Smooth muscle cell of bladder (primary cell): ENCODE data around the gene TAF7. TPM values are rescaled to one million over a fixed set of nuclear protein-coding genes. Genes with fewer than 3 reads are reported as not detected.

Source experiments
- total RNA-seq: library from RNA; depleted of rRNA; stranded (reverse); fragments of >200 nt; gene quantifications from 2 replicates; pipeline ENCODE4 v1.2.3, GENCODE V29; 2014

The TAF7 gene, protein sequence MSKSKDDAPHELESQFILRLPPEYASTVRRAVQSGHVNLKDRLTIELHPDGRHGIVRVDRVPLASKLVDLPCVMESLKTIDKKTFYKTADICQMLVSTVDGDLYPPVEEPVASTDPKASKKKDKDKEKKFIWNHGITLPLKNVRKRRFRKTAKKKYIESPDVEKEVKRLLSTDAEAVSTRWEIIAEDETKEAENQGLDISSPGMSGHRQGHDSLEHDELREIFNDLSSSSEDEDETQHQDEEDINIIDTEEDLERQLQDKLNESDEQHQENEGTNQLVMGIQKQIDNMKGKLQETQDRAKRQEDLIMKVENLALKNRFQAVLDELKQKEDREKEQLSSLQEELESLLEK
- total RNA-seq = 75.2 and 97.5 TPM in 2 replicates

DNA sequence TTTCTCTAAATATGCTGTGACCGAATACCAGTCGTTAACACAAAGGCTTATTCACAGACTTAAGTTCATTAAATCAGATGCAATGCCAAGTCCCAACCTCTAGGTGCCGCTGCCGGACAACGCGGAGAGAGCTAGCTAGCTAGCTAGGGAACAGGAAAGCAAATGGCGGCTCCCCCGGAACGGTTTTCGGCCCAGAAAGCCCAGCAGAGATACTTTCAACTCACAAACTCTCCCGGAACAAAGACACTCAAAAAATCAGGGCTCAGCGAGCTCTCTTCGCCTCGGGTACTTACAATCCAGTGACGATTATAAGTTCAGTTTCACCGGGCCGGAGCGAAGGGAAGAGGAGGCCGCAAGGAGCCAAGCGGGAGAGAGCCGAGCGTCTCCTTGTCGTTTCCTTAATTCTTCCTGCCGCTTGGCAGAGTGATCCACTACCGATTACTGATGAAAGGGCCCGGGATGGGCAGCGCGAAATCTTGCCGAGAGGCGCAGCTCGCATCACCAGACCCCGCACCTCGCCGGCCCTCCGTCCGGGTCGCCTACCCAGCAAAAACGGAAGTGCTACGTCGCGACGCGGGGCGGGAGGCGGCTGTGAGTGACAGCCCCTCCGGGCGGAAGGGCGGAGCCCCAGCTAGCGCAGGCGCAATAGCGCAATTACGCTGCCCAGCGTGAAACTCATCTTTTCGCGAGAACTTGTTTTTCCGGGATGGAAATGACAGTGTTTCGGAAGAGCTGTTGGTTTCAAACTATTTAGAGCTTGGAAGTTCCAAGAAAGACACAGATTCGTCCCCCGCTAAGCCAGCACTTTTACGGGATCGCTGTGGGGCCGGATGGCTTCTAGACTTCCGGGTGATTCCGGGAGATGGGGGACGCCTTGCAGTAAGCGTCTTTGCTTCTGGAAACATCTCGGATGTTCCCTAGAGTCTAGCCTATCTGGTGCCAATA lies at the start of gene TAF7:
TAF7 (minus strand) TSS at position 560 of the 945 bp plus-strand sequence. CDS start 740 bp downstream, outside the sequence.

DNA sequence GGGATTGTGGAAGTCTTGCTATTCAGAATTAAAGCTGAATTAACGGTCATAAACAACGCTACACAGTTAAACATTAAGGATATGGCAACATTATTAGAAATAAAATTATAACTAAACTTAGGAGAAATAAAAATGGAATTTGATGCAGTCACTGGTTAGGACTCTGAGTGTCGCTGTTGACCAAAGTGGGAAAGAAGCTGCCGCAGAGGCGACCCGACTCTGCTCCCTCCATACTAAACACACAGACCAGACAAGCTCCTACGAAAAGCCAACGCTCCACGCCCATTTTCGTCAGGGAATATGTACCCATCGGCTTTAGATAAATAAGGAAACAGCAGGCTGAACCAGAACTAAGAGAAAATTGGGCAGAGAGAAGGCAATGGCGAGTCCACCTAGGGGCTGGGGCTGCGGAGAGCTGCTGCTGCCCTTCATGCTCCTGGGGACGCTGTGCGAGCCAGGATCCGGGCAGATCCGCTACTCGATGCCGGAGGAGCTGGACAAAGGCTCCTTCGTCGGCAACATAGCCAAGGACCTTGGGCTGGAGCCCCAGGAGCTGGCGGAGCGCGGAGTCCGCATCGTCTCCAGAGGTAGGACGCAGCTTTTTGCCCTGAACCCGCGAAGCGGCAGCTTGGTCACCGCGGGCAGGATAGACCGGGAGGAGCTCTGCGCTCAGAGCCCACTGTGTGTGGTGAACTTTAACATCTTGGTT lies 43.5 kb upstream of the TAF7 start, which contains the start of gene PCDHGA5:
PCDHGA5 (plus strand) TSS at position 211 of the 709 bp plus-strand sequence; CDS start at position 380, 169 bp downstream.

DNA sequence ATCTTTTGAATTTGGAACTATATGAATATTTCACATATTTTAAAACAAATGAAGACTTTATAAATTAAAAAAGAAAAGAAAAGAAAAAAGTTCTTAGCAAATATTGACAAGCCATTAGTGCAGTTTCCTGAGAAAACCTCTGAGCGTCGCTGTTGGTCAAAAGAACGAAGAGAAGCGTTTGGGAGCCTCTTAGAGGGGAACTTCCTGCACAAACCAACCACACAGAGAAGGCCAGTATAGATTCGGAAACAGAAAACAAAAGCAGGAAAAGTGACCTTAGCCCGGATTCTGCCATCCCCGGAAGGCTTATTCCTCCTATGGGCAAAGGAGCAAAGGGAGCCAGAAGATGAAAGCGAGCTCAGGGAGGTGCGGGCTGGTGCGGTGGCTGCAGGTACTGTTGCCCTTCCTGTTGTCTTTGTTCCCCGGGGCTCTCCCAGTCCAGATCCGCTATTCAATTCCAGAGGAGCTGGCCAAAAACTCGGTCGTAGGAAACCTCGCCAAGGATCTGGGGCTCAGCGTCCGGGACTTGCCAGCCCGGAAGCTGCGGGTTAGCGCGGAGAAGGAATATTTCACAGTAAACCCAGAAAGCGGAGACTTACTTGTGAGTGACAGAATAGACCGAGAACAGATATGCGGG lies 39.3 kb upstream of the TAF7 start, which contains the start of gene PCDHGB2:
PCDHGB2 (plus strand) TSS at position 205 of the 637 bp plus-strand sequence; CDS start at position 347, 142 bp downstream.

DNA sequence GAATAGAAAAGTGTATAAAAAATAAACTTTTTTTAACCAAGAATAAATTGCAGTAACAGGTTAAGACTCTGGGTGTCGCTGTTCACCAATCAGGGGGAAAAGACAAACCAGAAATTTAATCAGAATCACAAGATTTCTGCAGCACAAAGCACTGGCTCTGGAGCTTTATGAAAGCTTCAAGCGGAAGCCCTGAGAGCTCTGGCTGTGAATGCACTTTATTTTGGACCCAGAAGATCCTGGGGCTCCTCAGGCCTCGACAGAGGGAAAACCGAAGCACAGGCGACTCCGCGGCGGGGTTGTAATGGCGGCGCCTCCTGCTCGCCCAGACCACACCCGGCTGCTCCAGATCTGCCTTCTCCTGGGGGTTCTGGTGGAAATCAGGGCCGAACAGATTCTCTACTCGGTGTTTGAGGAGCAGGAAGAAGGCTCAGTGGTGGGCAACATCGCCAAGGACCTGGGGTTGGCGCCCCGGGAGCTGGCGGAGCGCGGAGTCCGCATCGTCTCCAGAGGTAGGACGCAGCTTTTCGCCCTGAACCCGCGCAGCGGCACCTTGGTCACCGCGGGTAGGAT lies 34.4 kb upstream of the TAF7 start, which contains the start of gene PCDHGA4:
PCDHGA4 (plus strand) TSS at position 122 of the 570 bp plus-strand sequence; CDS start at position 209, 87 bp downstream.

DNA sequence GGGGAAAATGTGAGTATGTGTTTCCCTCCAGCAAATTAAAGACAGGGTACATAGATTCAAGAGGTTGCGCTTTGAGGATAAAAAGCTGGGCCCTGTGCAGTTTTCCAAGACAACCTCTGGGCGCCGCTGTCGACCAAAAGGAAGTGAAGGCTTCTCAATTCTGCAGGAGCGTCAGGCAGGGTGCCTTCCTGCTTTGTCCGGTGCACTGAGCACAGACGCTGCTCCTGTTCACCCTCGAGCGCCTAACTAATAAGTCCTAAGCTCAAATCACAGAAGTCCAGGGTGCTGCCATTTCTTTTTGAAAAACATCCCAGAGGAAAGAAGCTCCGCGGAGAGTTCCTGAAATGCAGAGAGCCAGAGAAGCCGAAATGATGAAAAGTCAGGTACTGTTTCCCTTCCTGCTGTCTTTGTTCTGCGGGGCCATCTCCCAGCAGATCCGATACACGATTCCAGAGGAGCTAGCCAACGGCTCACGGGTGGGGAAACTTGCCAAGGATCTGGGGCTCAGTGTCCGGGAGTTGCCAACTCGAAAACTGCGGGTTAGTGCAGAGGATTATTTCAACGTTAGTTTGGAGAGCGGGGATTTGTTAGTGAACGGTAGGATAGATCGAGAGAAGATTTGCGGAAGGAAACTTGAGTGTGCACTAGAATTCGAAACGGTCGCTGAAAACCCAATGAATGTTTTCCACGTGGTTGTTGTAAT lies 29.5 kb upstream of the TAF7 start, which contains the start of gene PCDHGB1:
PCDHGB1 (plus strand) TSS at position 183 of the 703 bp plus-strand sequence; CDS start at position 345, 162 bp downstream.

DNA sequence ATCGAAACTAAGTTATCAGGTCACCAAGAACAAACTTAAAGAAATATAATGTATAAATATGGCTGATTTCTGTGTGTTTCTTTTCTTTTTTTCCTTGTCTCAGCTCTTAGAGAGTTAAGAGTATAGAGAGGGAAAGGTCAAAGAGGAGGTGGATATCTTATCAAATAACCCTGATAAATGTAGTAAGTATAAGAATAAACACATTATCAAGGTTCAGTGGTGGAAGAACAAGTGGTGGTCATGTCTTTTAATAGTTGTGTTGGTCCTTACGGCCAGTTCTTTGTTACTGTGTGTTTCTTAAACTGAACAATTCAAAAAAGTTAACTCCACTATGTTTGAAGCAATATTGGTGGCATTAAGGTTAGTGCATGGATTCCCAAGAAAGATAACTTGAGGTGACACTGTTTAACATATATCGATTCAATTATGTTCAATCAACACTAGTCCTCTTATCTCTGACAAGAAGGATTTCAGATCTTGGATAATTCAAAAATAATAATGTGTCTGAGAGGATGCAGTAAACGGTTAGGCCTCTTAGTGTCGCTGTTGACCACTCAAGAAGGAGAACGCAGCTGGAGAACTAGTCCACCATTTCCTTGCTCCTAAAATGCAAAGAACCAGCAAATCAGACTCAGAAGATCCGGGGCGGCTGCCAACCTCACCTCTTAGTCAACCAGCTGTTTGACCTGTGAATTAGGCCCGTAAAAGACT lies 22.8 kb upstream of the TAF7 start, which contains the start of gene PCDHGA3:
PCDHGA3 (plus strand) TSS at position 588 of the 711 bp plus-strand sequence. CDS start 205 bp downstream, outside the sequence.

DNA sequence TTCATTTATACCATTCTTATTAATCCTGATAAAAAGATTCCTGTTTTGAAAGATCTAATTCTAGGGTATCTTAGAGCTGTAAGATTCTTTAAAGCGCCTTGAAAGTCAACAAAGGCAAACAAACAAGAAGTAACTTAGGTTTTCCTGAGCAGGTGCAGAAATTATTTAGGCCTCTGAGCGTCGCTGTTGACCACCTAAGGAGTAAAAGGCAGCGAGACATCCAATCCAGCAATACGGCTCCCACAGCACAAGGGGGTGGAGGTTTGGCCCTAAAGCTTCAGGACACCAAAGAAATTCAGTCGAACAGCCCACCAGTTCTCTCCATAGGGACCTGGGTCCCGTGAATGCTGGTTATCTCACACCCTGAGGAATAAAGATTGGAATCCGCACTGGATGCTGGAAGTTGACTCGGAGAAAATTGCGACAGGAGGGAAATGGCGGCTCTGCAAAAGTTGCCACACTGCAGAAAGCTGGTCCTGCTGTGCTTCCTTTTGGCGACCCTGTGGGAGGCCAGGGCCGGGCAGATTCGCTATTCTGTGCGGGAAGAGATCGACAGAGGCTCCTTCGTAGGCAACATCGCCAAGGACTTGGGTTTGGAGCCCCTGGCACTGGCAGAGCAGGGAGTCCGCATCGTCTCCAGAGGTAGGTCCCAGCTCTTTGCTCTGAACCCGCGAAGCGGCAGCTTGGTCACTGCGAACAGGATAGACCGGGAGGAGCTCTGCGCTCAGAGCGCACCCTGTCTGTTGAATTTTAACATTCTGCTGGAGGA lies 18.1 kb upstream of the TAF7 start, which contains the start of gene PCDHGA2:
PCDHGA2 (plus strand) TSS at position 223 of the 769 bp plus-strand sequence.

DNA sequence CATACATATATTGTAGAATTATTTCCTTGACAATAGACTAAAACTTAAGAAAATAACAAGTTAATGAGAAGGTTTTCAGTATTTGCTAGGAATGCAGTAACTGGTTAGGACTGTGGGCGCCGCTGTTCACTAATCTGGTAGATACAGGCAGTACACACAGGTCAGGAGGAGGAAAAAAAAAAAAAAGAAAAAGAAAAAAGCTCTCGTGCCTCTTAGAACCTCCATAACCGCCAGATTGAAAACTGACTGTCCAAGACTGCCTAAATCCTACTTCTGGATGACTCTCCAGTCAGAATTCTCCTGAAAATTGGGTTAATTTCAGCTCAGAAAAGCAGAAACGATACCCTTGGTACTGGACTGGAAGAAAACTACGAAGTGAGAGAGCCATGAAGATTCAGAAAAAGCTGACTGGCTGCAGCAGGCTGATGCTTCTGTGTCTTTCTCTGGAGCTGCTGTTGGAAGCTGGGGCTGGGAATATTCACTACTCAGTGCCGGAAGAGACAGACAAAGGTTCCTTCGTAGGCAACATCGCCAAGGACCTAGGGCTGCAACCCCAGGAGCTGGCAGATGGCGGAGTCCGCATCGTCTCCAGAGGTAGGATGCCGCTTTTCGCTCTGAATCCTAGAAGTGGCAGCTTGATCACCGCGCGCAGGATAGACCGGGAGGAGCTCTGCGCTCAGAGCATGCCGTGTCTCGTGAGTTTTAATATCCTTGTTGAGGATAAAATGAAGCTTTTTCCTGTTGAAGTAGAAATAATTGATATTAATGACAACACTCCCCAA lies 9.9 kb upstream of the TAF7 start, which contains the start of gene PCDHGA1:
PCDHGA1 (plus strand) TSS at position 216 of the 782 bp plus-strand sequence.

DNA sequence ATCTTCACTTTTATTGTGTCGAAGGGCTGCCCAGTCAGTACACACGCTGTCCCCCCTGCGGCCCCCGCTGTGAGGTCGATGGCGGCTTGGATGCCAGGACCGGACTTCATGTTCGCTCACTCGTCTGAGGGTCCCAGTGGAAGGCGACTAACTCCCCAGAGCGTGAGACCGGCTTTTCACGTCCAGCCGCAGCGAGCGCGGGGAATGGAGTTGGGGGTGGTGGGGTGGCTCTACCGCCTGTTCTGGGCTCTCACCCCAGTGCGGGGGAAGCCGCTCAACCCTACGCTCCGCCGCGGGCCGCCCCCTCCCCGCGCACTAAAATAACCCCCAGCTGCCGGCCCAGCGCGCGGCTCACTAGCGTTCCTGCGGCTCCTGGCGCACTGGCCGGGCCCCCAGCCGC lies 16.8 kb downstream of the TAF7 start, which contains the start of gene SLC25A2:
SLC25A2 (minus strand) TSS at position 294 of the 400 bp plus-strand sequence; CDS start at position 110, 184 bp downstream.

Other genes with a start within 250 kb of the TAF7 start
- 1.6 and 1.8 TPM in 2 replicates for gene PCDHB2, start 226.2 kb downstream of the TAF7 start, total RNA-seq
- 0.55 and 0.57 TPM in 2 replicates for gene PCDHB3, start 220.3 kb downstream of the TAF7 start, total RNA-seq
- 0.09 and 0.14 TPM in 2 replicates for gene PCDHB4, start 199.0 kb downstream of the TAF7 start, total RNA-seq
- 0.57 and 1.4 TPM in 2 replicates for gene PCDHB5, start 185.6 kb downstream of the TAF7 start, total RNA-seq
- gene PCDHB6, start 170.7 kb downstream of the TAF7 start, total RNA-seq = under 0.01 and 0.09 TPM in 2 replicates
- 0.18 and 0.71 TPM in 2 replicates for gene PCDHB7, start 148.1 kb downstream of the TAF7 start, total RNA-seq
- 0.09 and 0.43 TPM in 2 replicates for gene PCDHB8, start 143.0 kb downstream of the TAF7 start, total RNA-seq
- gene PCDHB16, start 138.4 kb downstream of the TAF7 start, total RNA-seq = 0.18 and 0.85 TPM in 2 replicates
- gene PCDHB9, start 133.6 kb downstream of the TAF7 start, total RNA-seq = 0.09 and 0.14 TPM in 2 replicates
- 0.28 and 0.71 TPM in 2 replicates for gene PCDHB10, start 128.4 kb downstream of the TAF7 start, total RNA-seq
- gene PCDHB11, start 121.2 kb downstream of the TAF7 start, total RNA-seq = 0.18 and 0.28 TPM in 2 replicates
- gene PCDHB12, start 112.1 kb downstream of the TAF7 start, total RNA-seq = 0.09 and 0.43 TPM in 2 replicates
- 0.28 TPM in 2 replicates for gene PCDHB13, start 106.9 kb downstream of the TAF7 start, total RNA-seq
- gene PCDHB14, start 97.4 kb downstream of the TAF7 start, total RNA-seq = 0.46 and 0.85 TPM in 2 replicates
- gene PCDHB15, start 75.4 kb downstream of the TAF7 start, total RNA-seq = 0.46 and 0.71 TPM in 2 replicates
- gene SLC25A2, start 16.7 kb downstream of the TAF7 start, total RNA-seq = 0.14 and 0.18 TPM in 2 replicates
- gene PCDHGA1, start 9.7 kb upstream of the TAF7 start, total RNA-seq = 1.1 TPM in 2 replicates
- gene PCDHGA2, start 18.0 kb upstream of the TAF7 start, total RNA-seq = 2.7 and 2.8 TPM in 2 replicates
- gene PCDHGA3, start 23.0 kb upstream of the TAF7 start, total RNA-seq = 0.85 and 1.4 TPM in 2 replicates
- gene PCDHGB1, start 29.3 kb upstream of the TAF7 start, total RNA-seq = 2.3 and 3.3 TPM in 2 replicates
- gene PCDHGA4, start 34.2 kb upstream of the TAF7 start, total RNA-seq = 3.3 and 4.5 TPM in 2 replicates
- gene PCDHGB2, start 39.2 kb upstream of the TAF7 start, total RNA-seq = 2.4 and 2.7 TPM in 2 replicates
- 1.3 TPM in 2 replicates for gene PCDHGA5, start 43.4 kb upstream of the TAF7 start, total RNA-seq
- gene PCDHGB3, start 49.5 kb upstream of the TAF7 start, total RNA-seq = 5.3 and 5.4 TPM in 2 replicates
- 3.0 and 3.2 TPM in 2 replicates for gene PCDHGA6, start 53.1 kb upstream of the TAF7 start, total RNA-seq
- 4.1 and 4.6 TPM in 2 replicates for gene PCDHGA7, start 62.0 kb upstream of the TAF7 start, total RNA-seq
- 26.9 and 27.5 TPM in 2 replicates for gene PCDHGB4, start 66.9 kb upstream of the TAF7 start, total RNA-seq
- 3.0 and 3.3 TPM in 2 replicates for gene PCDHGA8, start 71.8 kb upstream of the TAF7 start, total RNA-seq
- gene PCDHGB5, start 77.2 kb upstream of the TAF7 start, total RNA-seq = 15.9 and 19.9 TPM in 2 replicates
- gene PCDHGA9, start 82.0 kb upstream of the TAF7 start, total RNA-seq = 2.7 and 3.1 TPM in 2 replicates
- gene PCDHGB6, start 87.2 kb upstream of the TAF7 start, total RNA-seq = 2.7 and 3.1 TPM in 2 replicates
- 4.3 and 5.4 TPM in 2 replicates for gene PCDHGA10, start 92.2 kb upstream of the TAF7 start, total RNA-seq
- gene PCDHGB7, start 96.9 kb upstream of the TAF7 start, total RNA-seq = 6.3 and 6.9 TPM in 2 replicates
- gene PCDHGA11, start 100.3 kb upstream of the TAF7 start, total RNA-seq = 6.4 and 8.5 TPM in 2 replicates
- gene PCDHGA12, start 109.7 kb upstream of the TAF7 start, total RNA-seq = 9.1 and 11.7 TPM in 2 replicates
- 38.1 and 41.7 TPM in 2 replicates for gene PCDHGC3, start 155.2 kb upstream of the TAF7 start, total RNA-seq
- gene PCDHGC4, start 164.2 kb upstream of the TAF7 start, total RNA-seq = 1.7 TPM in 2 replicates
- gene PCDHGC5, start 168.3 kb upstream of the TAF7 start, total RNA-seq = 1.3 and 2.6 TPM in 2 replicates